Measurements from ENCODE around the gene VWA8.
"Not testable (repeated sequence)": the region's sequence is repeated elsewhere in the genome, so short reads cannot be mapped to it uniquely, and the experiment has no call there.

VWA8 gene

DNA sequence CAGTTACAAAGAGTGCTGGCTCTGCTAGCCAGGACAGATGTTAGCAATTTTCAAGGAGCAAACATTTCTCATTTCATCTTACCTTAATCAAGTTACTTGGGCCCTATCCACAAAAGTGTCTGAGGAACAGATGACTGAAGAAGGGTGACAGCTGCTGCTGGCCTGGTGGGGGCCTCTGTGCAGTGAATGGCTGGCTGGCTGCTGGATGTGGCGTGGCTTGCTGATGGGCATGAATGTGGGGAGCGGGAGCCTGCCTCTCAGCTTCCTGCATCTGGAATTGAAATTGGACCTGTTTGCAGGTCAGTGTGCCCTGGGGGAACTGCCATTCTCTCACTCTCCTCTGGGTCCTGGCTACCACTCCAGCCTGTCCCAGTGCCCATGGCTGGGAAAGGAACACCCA, 408.9 kb downstream of the VWA8 start:
- no peak for DNase-seq (ENCODE audit: low spot score)

DNA sequence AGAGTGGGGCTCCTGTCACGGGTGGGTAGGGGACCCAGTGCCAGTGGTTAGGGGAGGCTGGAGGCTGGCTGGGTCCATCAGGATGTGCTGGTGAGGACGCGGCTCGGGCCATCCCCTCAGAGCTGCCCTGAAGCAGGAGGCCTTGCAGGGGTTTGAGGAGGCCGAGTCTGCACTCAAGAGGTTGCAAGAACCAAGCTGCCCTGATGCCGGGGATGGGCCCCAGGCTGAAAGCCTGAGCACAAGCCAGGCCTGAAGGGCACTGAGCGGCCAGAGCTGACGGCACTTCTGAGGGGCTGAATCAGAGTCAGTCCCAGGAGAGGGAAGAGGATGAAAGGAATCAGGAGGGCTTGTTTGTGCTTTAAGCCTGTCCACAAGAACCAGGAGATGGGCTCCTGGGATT, 410.6 kb downstream of the VWA8 start:
- DNase-seq (ENCODE audit: low spot score): no peak

DNA sequence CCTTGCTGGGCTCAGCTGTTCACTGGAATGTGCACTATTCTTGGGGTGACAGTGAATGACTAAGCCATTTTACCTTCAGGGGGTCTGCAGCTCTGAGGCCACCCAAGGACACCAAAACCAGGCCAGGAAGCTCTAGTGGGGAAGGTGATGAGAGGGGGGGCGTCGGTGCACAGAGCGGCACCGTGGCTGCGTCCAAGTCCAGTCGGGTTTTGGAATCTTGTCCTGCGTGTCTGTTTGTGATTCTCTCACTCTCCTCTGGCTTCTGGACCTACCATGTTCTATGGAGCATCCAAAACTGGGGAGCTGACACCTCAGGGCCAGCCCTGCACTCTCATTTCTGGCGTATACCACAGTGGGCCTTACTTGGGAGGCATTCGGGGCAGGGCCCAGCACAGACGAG, 411.4 kb downstream of the VWA8 start:
- DNase-seq (ENCODE audit: low spot score): no peak

DNA sequence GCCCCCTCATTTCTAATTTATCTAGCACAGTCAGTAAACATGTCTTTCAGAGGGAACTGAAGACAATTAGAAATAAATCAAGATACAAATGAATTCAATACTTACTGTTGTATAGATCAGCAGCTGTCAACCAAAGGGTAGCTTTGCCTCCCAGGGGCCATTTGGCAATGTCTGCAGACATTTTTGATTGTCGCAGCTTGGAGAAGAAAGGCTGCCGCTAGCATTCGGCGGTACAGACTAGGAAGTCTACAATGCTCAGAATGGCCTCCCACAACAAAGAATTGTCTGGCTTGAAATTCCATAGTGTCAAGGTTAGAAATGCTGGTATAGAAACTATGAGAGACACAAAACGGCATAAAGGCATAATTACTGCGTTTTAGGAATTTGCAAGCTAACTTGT, 412.0 kb downstream of the VWA8 start:
- no peak for DNase-seq (ENCODE audit: low spot score)

DNA sequence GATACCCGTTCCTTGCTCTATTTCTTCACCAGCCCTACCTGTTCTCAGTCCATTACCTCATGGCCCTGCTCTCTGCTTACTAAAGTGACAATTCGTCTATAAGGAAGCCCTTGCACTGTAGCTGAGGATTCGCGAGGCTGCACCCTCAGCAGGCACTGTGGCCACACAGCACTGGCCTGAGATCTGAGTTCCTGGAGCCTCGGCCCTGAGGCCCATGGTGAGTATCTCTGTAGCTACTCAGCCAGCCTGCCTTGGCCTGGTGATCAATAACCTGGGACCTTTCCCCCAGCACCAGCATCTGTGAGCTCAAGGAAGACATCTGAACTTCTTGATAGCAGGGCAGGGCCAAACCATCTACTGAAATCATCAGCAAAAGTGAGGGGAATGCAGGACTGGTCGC, 412.9 kb downstream of the VWA8 start:
- no peak for DNase-seq (ENCODE audit: low spot score)

DNA sequence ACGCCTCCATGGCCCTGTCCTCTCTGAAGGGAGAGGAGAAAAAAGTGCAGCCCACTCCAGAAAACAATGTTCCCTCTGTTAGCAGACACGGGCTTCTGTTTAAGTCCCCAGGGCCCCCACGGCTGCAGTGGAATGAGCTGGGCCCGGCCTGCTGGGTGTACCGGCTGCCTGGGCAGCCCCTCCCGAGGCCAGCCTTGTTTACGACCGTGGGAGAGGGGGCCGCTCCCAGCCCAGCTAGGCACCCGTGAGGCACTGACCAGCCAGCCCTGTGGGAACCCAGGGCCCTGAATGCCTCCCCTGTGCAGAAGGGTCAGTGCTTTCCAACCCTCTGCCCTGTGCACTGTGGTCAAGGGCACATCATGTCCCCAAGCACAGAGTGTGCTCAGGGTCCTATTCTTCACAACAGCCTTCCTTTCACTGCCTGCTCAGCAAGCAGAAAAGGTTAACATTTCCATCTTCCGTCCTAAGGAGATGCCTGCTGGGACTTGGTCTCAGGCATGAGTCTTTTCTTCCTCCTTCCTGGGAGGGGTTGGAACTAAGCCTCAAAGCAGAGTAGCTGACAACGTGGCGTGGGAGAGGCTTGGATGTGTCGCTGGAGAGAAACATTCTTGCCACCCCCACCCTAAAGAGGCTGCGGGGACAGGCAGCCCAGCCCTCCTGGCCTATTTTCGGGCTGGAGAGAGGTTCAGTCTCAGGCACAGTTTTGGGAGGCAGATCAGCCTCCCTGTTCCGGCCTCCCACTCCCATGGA, 413.5 kb downstream of the VWA8 start:
- no peak for DNase-seq (ENCODE audit: low spot score)

DNA sequence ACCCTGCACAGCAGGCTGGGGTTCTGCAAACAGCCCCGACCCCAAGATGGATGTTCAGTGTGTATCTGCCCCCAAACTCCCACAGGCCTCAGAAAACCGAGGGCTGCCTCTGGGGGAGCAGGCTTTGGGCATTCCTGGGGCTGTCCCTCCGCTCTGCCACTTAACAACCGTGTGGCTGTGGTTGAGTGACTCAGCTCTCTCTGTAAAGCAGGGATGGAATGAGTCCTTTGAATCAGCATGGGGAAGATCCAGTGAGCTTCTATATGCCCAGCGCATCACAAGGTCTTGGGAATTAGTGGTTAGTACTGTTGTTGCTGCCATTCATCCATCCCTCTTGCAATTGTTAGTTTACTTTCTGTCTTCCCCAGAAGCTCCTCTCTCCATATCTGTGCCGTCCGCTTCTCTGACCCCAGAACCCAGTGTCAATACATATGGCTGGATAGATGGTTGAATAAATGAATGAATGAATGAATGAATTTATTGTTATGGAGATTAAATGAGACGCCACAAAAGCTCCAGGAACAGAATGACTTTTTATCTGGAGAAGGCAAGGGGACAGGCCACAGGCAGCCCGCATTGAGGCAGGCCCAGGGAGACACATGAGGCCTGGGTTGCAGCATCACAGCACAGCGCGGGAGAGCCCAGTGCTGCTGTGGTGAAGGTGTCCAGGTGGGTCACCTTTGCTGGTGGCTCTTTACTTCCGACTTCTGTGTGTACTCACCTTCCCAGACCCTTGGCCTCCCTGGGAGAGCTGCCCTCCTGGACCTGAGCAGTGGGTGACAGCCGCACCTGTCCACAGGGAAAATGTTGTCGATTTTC, 414.3 kb downstream of the VWA8 start:
- no peak for DNase-seq (ENCODE audit: low spot score)

DNA sequence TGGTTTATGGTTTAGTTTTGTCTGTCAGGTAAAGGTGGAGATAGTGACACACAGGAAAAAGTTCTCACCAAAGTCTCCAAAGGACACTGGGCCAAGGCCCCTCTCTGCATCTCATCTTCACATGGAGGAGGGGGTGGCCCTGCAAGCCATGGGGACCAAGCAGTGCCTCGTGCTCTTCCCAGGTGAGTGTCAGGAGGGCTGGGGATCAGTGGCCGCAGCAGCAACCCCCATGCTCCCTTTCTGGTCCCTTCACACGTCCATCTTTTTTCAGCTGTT, 415.5 kb downstream of the VWA8 start:
- no peak for DNase-seq (ENCODE audit: low spot score)

DNA sequence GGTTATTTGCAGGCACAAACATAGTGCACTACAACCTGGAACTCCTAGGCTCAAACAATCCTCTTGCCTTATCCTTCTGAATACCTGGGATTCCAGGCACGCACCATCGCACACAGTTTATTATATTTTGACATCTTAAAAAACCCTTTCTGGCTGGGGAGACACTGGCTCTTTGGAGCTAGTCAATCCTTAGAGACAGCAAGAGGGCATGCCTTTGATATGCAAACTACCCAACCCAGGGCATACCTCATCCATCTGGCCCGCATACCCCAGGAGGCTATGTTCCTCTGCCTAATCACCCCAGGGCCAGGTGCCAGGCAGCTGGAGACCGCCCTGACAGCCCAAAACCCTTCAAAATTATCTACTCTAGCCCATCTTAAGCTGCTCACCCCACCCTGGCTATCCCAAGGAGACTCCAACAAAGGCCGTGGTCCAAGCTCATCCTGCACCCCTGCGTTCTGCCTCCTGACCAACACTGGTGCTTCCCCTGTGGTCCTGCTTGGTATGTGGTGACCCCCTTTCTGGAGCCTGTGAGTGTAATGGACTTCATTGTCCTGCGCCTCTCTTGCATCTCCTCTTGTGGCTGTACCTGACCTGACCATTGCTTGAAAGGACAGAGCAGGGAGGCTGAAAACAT, 417.1 kb downstream of the VWA8 start:
- DNase-seq (ENCODE audit: low spot score): no peak

DNA sequence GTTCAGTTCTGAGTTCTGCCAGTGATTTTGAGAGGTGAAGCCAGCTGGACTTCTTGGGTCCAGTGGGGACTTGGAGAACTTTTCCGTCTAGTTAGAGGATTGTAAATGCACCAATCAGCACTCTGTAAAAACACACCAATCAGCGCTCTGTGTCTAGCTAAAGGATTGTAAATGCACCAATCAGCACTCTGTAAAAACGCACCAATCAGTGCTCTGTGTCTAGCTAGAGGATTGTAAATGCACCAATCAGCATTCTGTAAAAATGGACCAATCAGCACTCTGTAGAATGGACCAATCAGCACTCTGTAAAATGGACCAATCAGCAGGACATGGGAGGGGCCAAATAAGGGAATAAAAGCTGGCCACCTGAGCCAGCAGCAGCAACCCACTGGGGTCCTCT, 418.1 kb downstream of the VWA8 start:
- DNase-seq (ENCODE audit: low spot score): not testable (repeated sequence)

DNA sequence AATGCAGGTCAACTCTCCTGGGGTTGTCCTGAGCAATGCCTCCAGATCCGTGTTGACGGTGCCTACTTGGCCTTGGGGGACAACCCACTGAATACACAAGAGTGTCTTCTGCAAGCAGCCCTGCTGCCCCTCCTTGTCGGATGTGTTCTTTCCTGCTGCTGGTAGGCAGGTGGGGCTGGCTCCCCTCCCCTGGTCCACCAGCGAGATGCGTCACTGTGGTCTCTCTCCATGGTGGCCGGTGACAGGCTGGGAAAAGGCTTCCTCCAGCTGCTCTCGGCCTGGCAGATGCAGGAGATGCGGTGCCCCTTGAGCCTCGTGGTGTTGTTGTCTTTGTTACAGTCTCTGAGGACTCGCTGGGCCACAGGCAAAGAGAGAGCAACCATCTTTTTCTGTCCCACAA, 418.6 kb downstream of the VWA8 start:
- no peak for DNase-seq (ENCODE audit: low spot score)

DNA sequence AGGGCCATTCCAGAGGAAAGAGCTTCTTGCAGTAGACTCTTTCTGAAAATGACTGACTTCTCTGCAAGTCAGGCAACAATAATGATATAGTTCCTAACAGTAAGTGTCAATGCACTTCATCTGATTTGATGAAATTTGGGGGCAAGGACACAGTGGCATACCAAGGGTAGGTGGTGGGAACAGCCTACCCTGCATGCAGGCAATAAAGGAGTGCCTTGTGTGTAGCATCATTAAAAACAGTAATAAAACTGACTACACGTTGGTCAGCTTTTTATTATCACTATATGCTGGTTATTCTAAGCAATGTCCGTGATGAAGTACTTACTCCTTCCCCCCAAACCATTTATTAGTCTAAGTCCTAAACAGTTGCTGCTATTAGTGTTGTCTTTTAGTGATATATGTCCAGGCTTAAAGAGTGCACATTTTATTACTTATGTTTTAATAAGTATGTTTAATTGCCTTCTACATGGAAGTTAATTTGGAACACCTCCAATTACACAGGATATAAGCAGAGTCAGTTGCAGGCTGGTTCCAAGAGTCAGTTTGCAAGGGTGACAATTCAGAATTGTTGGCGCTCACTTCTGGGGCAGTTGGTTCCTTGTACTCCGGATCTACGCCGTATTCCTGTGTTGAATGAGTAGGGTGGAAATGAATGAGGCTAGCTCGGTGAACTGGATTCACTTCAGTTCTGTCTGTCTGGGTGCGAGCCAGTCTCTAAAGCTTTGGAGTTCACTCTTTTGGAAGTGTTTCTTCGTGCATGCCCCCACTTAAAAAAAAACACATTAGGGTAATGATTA, 419.6 kb downstream of the VWA8 start:
- DNase-seq (ENCODE audit: low spot score): no peak

DNA sequence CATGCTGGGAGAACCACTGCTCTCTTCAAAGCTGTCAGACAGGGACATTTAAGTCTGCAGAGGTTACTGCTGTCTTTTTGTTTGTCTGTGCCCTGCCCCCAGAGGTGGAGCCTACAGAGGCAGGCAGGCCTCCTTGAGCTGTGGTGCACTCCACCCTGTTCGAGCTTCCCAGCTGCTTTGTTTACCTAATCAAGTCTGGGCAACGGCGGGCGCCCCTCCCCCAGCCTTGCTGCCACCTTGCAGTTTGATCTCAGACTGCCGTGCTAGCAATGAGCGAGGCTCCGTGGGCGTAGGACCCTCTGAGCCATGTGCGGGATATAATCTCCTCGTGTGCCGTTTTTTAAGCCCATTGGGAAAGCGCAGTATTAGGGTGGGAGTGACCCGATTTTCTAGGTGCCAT, 420.7 kb downstream of the VWA8 start:
- DNase-seq (ENCODE audit: low spot score): not testable (repeated sequence)

DNA sequence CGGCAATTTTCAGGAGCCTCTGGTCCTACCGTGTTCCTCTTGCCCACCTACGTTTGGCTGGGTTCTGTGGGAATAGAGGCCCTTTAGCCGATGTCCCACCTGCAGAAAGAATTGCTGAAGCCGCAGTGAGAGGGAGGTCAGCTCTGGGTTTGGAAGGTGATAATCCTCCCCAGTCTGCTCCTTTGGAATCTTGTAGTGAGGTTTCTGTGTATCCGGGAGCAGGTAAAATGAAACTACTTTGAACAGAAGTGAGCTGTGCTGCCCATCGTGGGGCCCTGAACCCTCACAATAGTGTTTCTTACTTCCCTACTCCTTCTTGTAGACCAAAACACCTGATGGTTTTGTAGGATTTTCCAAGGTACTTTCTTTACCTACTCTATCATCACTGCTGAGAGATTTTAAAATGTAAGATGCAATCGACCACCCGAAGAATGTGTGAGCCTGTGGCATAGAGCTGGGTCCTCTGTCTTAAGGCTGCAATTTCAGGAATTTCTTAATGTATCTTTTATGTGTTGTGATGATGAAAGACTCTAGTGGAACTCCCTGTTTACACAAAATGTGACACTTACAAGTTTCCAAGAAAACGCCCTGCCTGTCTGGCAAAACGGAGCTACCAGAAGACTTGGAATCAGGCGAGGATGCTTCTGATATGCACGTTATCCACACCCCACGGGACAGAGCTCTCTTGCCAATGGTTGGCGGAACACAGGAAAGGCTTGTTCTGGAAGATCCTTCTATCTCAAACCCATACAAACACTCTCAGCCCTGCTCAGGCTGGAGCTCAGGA, 427.4 kb downstream of the VWA8 start:
- DNase-seq (ENCODE audit: low spot score): no peak

DNA sequence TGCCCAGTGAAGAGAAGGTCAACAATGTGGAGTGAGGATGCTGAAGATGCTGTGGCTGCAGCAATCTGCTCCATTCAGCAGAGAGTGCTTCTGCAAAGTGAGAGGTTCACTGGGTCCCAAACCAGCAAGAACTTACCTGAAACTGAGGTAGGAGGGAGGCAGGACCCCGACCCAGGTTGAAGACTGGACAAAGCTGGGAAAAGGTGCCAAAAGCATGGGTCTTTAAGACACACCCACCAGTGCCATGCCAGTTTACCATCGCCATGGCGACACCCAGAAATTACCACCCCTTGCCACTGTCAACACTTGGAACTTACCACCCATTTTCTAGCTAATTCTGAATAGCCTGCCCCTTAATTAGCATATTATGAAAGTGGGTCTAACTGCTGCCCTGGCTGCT, 432.9 kb downstream of the VWA8 start:
- no peak for DNase-seq (ENCODE audit: low spot score)

DNA sequence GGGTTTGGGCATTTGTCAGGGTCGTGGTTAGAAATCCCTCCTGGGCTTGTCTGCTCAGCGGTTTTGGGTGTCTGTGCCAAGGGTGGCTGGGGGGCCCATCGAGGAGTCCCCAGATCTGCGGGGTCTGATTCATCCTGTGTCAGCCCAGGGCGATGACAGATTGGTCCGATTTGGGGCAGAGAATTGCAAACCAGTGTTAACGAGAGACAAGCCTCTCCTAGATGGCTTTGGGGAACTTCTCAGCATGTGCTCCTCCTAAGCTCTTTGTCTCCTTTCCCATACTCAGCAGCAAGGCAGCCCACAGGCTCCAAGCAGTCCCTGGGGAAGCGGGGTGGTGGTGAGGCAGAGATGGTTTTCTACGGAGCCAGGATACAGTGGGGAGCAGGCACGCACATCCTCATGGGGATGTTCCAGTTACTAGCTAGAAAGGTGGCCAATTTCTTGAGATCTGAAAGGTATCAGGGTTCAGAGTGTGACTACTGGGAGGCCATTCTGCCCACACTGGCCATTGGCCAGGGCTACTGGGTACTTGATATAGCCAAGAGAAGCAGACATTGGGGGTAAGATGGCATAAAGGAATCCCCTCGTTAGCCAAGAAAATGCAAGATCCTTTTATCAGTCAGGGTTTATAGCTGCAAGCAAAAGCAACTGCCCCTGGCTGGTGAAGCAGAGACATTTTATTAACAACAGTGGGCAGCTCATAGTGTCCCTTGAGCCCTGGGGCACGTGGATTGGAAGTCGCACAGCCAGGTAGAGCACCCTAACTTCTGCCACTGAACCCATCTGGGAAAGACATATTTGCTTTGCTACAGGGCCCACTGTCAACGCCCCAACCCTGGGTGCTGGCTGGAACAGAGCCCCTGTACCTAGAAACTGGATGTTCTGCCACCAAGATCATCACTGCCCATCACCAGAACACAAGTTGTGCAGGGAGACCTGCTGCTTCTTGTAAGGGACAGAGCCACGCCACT, 440.0 kb downstream of the VWA8 start:
- no peak for DNase-seq (ENCODE audit: low spot score)

DNA sequence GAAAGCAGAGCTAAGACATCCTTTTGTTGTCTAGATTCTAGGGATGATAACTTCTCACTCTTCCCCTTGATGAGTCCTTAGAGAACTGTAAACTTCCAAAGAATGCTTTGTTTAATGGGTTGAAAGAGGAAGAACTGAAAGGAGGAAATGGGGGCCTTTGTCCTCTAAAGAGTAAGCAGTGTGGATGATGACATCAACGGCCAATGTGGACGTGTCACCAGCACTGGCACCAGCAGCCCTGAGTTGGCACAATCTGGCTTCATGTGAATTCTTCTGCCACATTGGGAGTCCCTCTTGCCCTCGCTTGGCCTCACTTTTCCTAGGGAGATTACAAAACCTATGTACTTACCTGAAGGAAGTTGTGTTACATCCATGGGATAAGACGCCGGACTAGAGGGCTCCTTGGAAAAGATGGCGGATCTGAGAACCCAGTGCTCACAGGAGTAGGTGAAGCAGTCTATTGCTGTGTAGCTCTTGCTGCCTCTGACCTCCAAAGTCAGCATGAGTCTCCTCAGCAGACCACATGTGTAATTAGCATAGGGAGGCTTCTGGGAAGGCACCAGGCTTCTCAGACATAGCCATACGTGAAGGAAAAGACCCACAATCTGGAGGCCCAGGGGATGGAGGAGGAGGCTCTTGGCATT, 440.8 kb downstream of the VWA8 start:
- no peak for DNase-seq (ENCODE audit: low spot score)
